ENCODE data around the gene HOTAIR.

The HOTAIR gene

GRCh38 chr12:53953831-53954693, 20.7 kb downstream of the HOTAIR start:
- H3K27ac ChIP-seq, result no peak overlapping the region
- TF ChIP-seq CTCF (conservative IDR thresholded peaks at IDR 0.05), result no peak

GRCh38 chr12:53952871-53953734, 21.7 kb downstream of the HOTAIR start:
- H3K27ac ChIP-seq, result no peak overlapping the region
- TF ChIP-seq CTCF (conservative IDR thresholded peaks at IDR 0.05), result no peak

- H3K27ac ChIP-seq, result no peak overlapping the region
Observed at GRCh38 chr12:53952335-53952694, 22.4 kb downstream of the HOTAIR start.

GRCh38 chr12:53951577-53952334, 23.0 kb downstream of the HOTAIR start:
- no peak overlapping the region for H3K27ac ChIP-seq
- no peak for TF ChIP-seq CTCF (conservative IDR thresholded peaks at IDR 0.05)

More at GRCh38 chr12:53952335-53952694, 22.4 kb downstream of the HOTAIR start:
- no peak for TF ChIP-seq CTCF (conservative IDR thresholded peaks at IDR 0.05)

GRCh38 chr12:53950789-53951576, 23.8 kb downstream of the HOTAIR start:
- no peak for TF ChIP-seq CTCF (conservative IDR thresholded peaks at IDR 0.05)
- no peak overlapping the region for H3K27ac ChIP-seq

- TF ChIP-seq CTCF (conservative IDR thresholded peaks at IDR 0.05), result peak; percentile 42
- H3K27ac ChIP-seq, result no peak overlapping the region
Observed at GRCh38 chr12:53950437-53950773, 24.3 kb downstream of the HOTAIR start.

Measured in VCaP (cell line).